Panc1 (cell line): ENCODE data around the gene TTC3. TPM values are rescaled to one million over a fixed set of nuclear protein-coding genes. Genes with fewer than 3 reads are reported as not detected.

Experiments
- ATAC-seq: fragments of 200-7000 bp; cut with Tn5 transposase; 2 replicates; pipeline ENCODE4 v1.9.1; 2020; ENCODE audit warnings: mild to moderate bottlenecking, moderate library complexity
- BruUV-seq: library from RNA; stranded (reverse); fragments of 400-500 nt; replicated peaks from 2 replicates; lab custom pipeline; 2021; lab: Mats Ljungman, UMichigan
- CTCF ChIA-PET: fragments of 300-600 bp; sonication (Branson Sonifier 250); formaldehyde crosslinking; loops from one replicate; lab custom pipeline; 2022; ENCODE audit warnings: antibody characterized with exemption; lab: Charles Lee
- POLR2A ChIA-PET: fragments of 300-600 bp; sonication (Branson Sonifier 250); formaldehyde crosslinking; loops from one replicate; lab custom pipeline; 2022; ENCODE audit warnings: antibody characterized with exemption; lab: Charles Lee
- DNase-seq: peaks from one replicate; pipeline ENCODE4 v3.0.0-alpha.2; 2010; ENCODE audit warnings: low read depth, low spot score
- H3K27ac ChIP-seq: 2 replicates; pipeline ENCODE4 v1.5.1; 2011; ENCODE audit warnings: mild to moderate bottlenecking, low read length, inconsistent platforms
- H3K27me3 ChIP-seq: fragments of 200-500 bp; sonication (Bioruptor generic); 2 replicates; pipeline ENCODE4 v1.6.0; 2014; ENCODE audit warnings: low read length, inconsistent platforms; ENCODE audit not compliant: control insufficient read depth, insufficient read depth
- H3K36me3 ChIP-seq: fragments of 200-500 bp; sonication (Bioruptor generic); 2 replicates; pipeline ENCODE4 v1.5.1; 2014; ENCODE audit warnings: inconsistent platforms, mild to moderate bottlenecking, low read length, moderate library complexity; ENCODE audit not compliant: control insufficient read depth, insufficient read depth
- H3K4me1 ChIP-seq: 2 replicates; pipeline ENCODE4 v1.5.1; 2011; ENCODE audit warnings: inconsistent platforms, mild to moderate bottlenecking, low read length, moderate library complexity; ENCODE audit not compliant: control insufficient read depth, insufficient read depth
- H3K4me3 ChIP-seq, 2 experiments: 2 replicates each; pipeline ENCODE4 v1.5.1; 2011 to 2012; ENCODE audit warnings: low read depth in 2 of 2, low read length in 2 of 2, mild to moderate bottlenecking in 2 of 2, inconsistent platforms in 1 of 2, moderate library complexity in 1 of 2
- H3K9me3 ChIP-seq: fragments of 200-500 bp; sonication (Bioruptor generic); 2 replicates; pipeline ENCODE4 v1.5.1; 2014; ENCODE audit warnings: low read depth, mild to moderate bottlenecking, inconsistent platforms, low read length, moderate library complexity; ENCODE audit not compliant: control insufficient read depth, insufficient read depth
- CTCF ChIP-seq: fragments of 450-650 bp; IDR thresholded peaks from 2 replicates; pipeline ENCODE4 v1.5.1; 2017; ENCODE audit warnings: mild to moderate bottlenecking
- POLR2AphosphoS5 ChIP-seq: IDR thresholded peaks from 2 replicates; pipeline ENCODE4 v1.6.1; 2012; ENCODE audit warnings: mild to moderate bottlenecking, low read depth, low read length, moderate library complexity
- REST ChIP-seq, 2 experiments: IDR thresholded peaks; 2 replicates each; pipeline ENCODE4 v1.6.1; 2011 to 2012; ENCODE audit warnings: low read depth in 2 of 2, control low read depth in 1 of 2, low read length in 1 of 2, mild to moderate bottlenecking in 1 of 2, moderate library complexity in 1 of 2; ENCODE audit not compliant: insufficient read depth in 1 of 2
- SIN3A ChIP-seq: IDR thresholded peaks from 2 replicates; pipeline ENCODE4 v1.6.1; 2012; ENCODE audit warnings: low read depth, mild to moderate bottlenecking, low read length, moderate library complexity, borderline replicate concordance; ENCODE audit not compliant: insufficient read depth
- TCF7L2 ChIP-seq: IDR thresholded peaks from 2 replicates; pipeline ENCODE4 v1.6.1; 2011; ENCODE audit warnings: mild to moderate bottlenecking, low read depth, low read length, inconsistent platforms
- in situ Hi-C: cut with HindIII; loops from 2 replicates; pipeline ENCODE4 v1.10.0; 2016; ENCODE audit warnings: low sequenced_read_pairs, low pct_unique_long_range_greater_than_20kb
- intact Hi-C: fragments of 100-400 bp; cut with micrococcal nuclease; formaldehyde crosslinking; loops from one replicate; pipeline ENCODE4 v1.10.0; 2022; ENCODE audit not compliant: unreplicated experiment
- total RNA-seq: library from RNA; stranded (reverse); gene quantifications from one replicate; pipeline ENCODE4 v1.2.1, GENCODE V29; 2021; ENCODE audit not compliant: unreplicated experiment

The TTC3 gene
- total RNA-seq, 1 experiment from 2014 or later = 83.0 TPM

GRCh38 chr21:37207441-37208009, 134.5 kb downstream of the TTC3 start:
- in situ Hi-C loops = no loop called here
- no peak overlapping the region for H3K27ac ChIP-seq
- intact Hi-C loops = no loop called here
- no peaks in the 10 kb centered on the region for H3K36me3 ChIP-seq
- no peaks in the 10 kb centered on the region for H3K27me3 ChIP-seq
- BruUV-seq = no TSS peak
- ChIA-PET CTCF (no interaction called here), POLR2A (no interaction called here)
- no peaks in the 10 kb centered on the region for H3K4me1 ChIP-seq
- no peak for TF ChIP-seq REST (IDR thresholded peaks at IDR 0.05; ENCODE audit: insufficient read depth in 1 of 2, low read depth in 2 of 2, low read length in 1 of 2)
- no peak for TF ChIP-seq TCF7L2
- TF ChIP-seq SIN3A = no peak
- no peak for TF ChIP-seq POLR2AphosphoS5
- no peak for TF ChIP-seq CTCF
- ATAC-seq = peak; percentile 68
- no peak for DNase-seq
- no peaks in the 10 kb centered on the region for H3K9me3 ChIP-seq
- H3K4me3 ChIP-seq = no peak overlapping the region

GRCh38 chr21:37208056-37208721, 135.1 kb downstream of the TTC3 start:
- Histone ChIP-seq H3K9me3 (no peaks in the 10 kb centered on the region), H3K4me1 (no peaks in the 10 kb centered on the region), H3K27me3 (no peaks in the 10 kb centered on the region), H3K4me3 (no peak overlapping the region), H3K27ac (no peak overlapping the region), H3K36me3 (no peaks in the 10 kb centered on the region)
- CTCF ChIA-PET = no interaction called here
- TF ChIP-seq SIN3A (no peak), POLR2AphosphoS5 (no peak), CTCF (no peak), TCF7L2 (no peak), REST (IDR thresholded peaks at IDR 0.05; ENCODE audit: insufficient read depth in 1 of 2, low read depth in 2 of 2, low read length in 1 of 2) (no peak)
- intact Hi-C loops = no loop called here
- in situ Hi-C loops = no loop called here
- BruUV-seq = no TSS peak
- POLR2A ChIA-PET = no interaction called here
- ATAC-seq (peak; percentile 53), DNase-seq (no peak)
